Stimulated activated CD8-positive, alpha-beta memory T cell treated with anti-CD3 and anti-CD28 coated beads, Interleukin-7, amount 100 ng/mL, for 4 hours (primary cell): ENCODE measurements around the gene KCNA3.

Experiments
- DNase-seq, 2 donors: peaks; one replicate each; pipeline ENCODE4 v3.0.0-alpha.2; 2020; ENCODE audit warnings: low read depth in 2 of 2

KCNA3 gene

GRCh38 chr1:110674337-110675059 lies at the start of gene KCNA3:
KCNA3 (minus strand) TSS chr1:110674940; CDS start chr1:110674809, 131 bp downstream.
- DNase-seq: peak; percentile 51 to 76

- no peak for DNase-seq
These were observed 48.1 kb upstream of the KCNA3 start for GRCh38 chr1:110722807-110723206.

- DNase-seq: no peak
These were observed 45.2 kb upstream of the KCNA3 start for GRCh38 chr1:110719908-110720307.

- DNase-seq: no peak
These were observed 43.7 kb upstream of the KCNA3 start for GRCh38 chr1:110718452-110718851.

- DNase-seq: no peak
These were observed 42.4 kb upstream of the KCNA3 start for GRCh38 chr1:110717179-110717578.

- DNase-seq: no peak
These were observed 39.7 kb upstream of the KCNA3 start for GRCh38 chr1:110714374-110714995.

GRCh38 chr1:110713221-110713620 lies 38.5 kb upstream of the KCNA3 start:
- no peak for DNase-seq

GRCh38 chr1:110710314-110710713 lies 35.6 kb upstream of the KCNA3 start:
- no peak for DNase-seq

GRCh38 chr1:110708974-110709440 lies 34.3 kb upstream of the KCNA3 start:
- DNase-seq: no peak

- DNase-seq: no peak
These were observed 32.5 kb upstream of the KCNA3 start for GRCh38 chr1:110707232-110707631.

- no peak for DNase-seq
These were observed 31.9 kb upstream of the KCNA3 start for GRCh38 chr1:110706621-110707020.

GRCh38 chr1:110702260-110702659 lies 27.5 kb upstream of the KCNA3 start:
- no peak for DNase-seq

GRCh38 chr1:110700767-110701166 lies 26.0 kb upstream of the KCNA3 start:
- no peak for DNase-seq

- no peak for DNase-seq
These were observed 22.9 kb upstream of the KCNA3 start for GRCh38 chr1:110697606-110698005.

- no peak for DNase-seq
These were observed 22.1 kb upstream of the KCNA3 start for GRCh38 chr1:110696818-110697217.

GRCh38 chr1:110690709-110691365 lies 16.1 kb upstream of the KCNA3 start:
- no peak for DNase-seq

GRCh38 chr1:110689868-110690267 lies 15.1 kb upstream of the KCNA3 start:
- no peak for DNase-seq

GRCh38 chr1:110688514-110688913 lies 13.8 kb upstream of the KCNA3 start:
- no peak for DNase-seq

GRCh38 chr1:110687250-110687649 lies 12.5 kb upstream of the KCNA3 start:
- DNase-seq: no peak

GRCh38 chr1:110686188-110686587 lies 11.4 kb upstream of the KCNA3 start:
- no peak for DNase-seq

- DNase-seq: no peak
These were observed 9.8 kb upstream of the KCNA3 start for GRCh38 chr1:110684491-110684890.

GRCh38 chr1:110682898-110683297 lies 8.2 kb upstream of the KCNA3 start:
- no peak for DNase-seq
